ENCODE measurements around the gene EHBP1.

The EHBP1 gene

DNA sequence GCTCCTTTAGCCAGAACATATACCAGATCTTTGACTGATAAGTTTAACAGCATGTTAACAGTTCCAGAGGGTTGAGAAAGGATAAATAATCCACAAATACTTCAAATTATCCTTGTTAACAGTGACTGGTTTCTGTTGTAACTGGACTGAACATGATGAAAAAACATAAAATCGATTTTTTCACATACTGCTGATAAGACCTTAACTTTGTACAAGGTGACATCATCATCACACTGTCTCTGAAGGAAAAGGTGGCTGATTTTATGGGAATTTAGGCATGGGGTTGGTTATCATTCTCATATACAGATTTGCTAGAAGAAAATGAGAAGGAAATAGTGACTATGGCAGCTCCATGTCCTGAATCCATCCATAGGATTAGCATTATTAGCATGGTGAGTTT is 381.2 kb downstream of the EHBP1 start:
- no peak overlapping the region for H3K9ac ChIP-seq (ENCODE audit: insufficient read length, low read depth)
- no peak overlapping the region for H3K4me3 ChIP-seq (ENCODE audit: insufficient read length, low read depth)
- no peaks in the 10 kb centered on the region for H3K27me3 ChIP-seq (ENCODE audit: insufficient read depth, insufficient read length)
- no peaks in the 10 kb centered on the region for H3K9me3 ChIP-seq (ENCODE audit: insufficient read depth, low read length)
- H3K4me1 ChIP-seq (ENCODE audit: insufficient read depth, insufficient read length), result no peaks in the 10 kb centered on the region
- TF ChIP-seq YY1 (IDR thresholded peaks at IDR 0.05; ENCODE audit: insufficient read depth, insufficient read length), result no peak
- TF ChIP-seq ZNF274 (IDR thresholded peaks at IDR 0.05; ENCODE audit: low read depth, low read length), result no peak
- TF ChIP-seq SUZ12 (IDR thresholded peaks at IDR 0.05; ENCODE audit: extremely low read depth, insufficient read depth, insufficient read length), result no peak
- DNase-seq (ENCODE audit: low read depth, low spot score), result no peak
- H3K36me3 ChIP-seq (ENCODE audit: insufficient read depth, insufficient read length, low read length), result no peaks in the 10 kb centered on the region

GRCh38 chr2:63092401-63092800 is 386.9 kb downstream of the EHBP1 start:
- Histone ChIP-seq H3K4me3 (ENCODE audit: insufficient read length, low read depth) (no peak overlapping the region), H3K9ac (ENCODE audit: insufficient read length, low read depth) (no peak overlapping the region), H3K36me3 (ENCODE audit: insufficient read depth, insufficient read length, low read length) (no peaks in the 10 kb centered on the region), H3K27me3 (ENCODE audit: insufficient read depth, insufficient read length) (no peaks in the 10 kb centered on the region), H3K4me1 (ENCODE audit: insufficient read depth, insufficient read length) (no peaks in the 10 kb centered on the region), H3K9me3 (ENCODE audit: insufficient read depth, low read length) (no peaks in the 10 kb centered on the region)
- no peak for DNase-seq (ENCODE audit: low read depth, low spot score)
- TF ChIP-seq YY1 (IDR thresholded peaks at IDR 0.05; ENCODE audit: insufficient read depth, insufficient read length) (no peak), ZNF274 (IDR thresholded peaks at IDR 0.05; ENCODE audit: low read depth, low read length) (no peak), SUZ12 (IDR thresholded peaks at IDR 0.05; ENCODE audit: extremely low read depth, insufficient read depth, insufficient read length) (no peak)

DNA sequence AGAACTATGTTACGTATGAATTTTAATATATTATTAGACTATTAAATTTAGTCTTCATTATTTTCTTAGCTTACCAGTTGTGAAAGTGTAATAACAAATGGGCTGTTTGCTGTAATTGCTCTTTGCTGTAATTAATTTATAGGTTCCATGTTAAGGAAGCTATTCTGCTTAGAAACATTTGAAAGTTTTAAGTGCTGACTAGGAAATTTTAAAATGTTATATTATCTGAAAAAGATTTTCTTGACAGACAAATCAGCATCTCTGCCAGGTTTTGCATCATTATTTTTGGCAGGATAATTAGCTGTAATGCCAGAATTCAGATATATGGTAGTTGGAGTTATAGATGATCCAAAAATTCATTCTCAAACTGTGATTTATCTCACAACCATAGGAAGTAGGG is 387.3 kb downstream of the EHBP1 start:
- no peaks in the 10 kb centered on the region for H3K36me3 ChIP-seq (ENCODE audit: insufficient read depth, insufficient read length, low read length)
- no peak for TF ChIP-seq YY1 (IDR thresholded peaks at IDR 0.05; ENCODE audit: insufficient read depth, insufficient read length)
- TF ChIP-seq SUZ12 (IDR thresholded peaks at IDR 0.05; ENCODE audit: extremely low read depth, insufficient read depth, insufficient read length), result no peak
- no peak for TF ChIP-seq ZNF274 (IDR thresholded peaks at IDR 0.05; ENCODE audit: low read depth, low read length)
- H3K4me3 ChIP-seq (ENCODE audit: insufficient read length, low read depth), result no peak overlapping the region
- no peaks in the 10 kb centered on the region for H3K4me1 ChIP-seq (ENCODE audit: insufficient read depth, insufficient read length)
- H3K27me3 ChIP-seq (ENCODE audit: insufficient read depth, insufficient read length), result no peaks in the 10 kb centered on the region
- H3K9me3 ChIP-seq (ENCODE audit: insufficient read depth, low read length), result no peaks in the 10 kb centered on the region
- DNase-seq (ENCODE audit: low read depth, low spot score), result no peak
- H3K9ac ChIP-seq (ENCODE audit: insufficient read length, low read depth), result no peak overlapping the region

DNA sequence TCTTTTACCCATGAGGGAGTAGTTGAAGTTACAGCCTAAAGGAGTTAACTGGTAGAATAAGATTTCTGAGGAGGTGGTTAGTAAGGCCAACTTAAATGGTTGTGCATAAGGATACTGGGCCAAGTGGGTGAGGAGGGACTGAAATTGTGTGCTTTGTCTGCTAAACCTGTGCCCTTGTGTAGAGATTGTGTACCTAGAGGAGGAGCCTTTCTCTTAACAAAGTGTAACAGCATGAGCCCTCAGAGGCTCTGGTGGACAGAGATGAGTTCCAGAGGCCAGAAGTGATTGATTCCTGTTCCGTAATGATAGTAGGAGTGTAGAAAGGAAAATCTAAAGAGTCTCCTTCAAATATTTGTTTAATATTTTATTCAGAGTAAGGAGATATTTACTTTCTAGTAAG is 388.0 kb downstream of the EHBP1 start:
- Histone ChIP-seq H3K4me1 (ENCODE audit: insufficient read depth, insufficient read length) (no peaks in the 10 kb centered on the region), H3K27me3 (ENCODE audit: insufficient read depth, insufficient read length) (no peaks in the 10 kb centered on the region), H3K36me3 (ENCODE audit: insufficient read depth, insufficient read length, low read length) (no peaks in the 10 kb centered on the region), H3K4me3 (ENCODE audit: insufficient read length, low read depth) (no peak overlapping the region), H3K9me3 (ENCODE audit: insufficient read depth, low read length) (no peaks in the 10 kb centered on the region), H3K9ac (ENCODE audit: insufficient read length, low read depth) (no peak overlapping the region)
- no peak for TF ChIP-seq YY1 (IDR thresholded peaks at IDR 0.05; ENCODE audit: insufficient read depth, insufficient read length)
- TF ChIP-seq ZNF274 (IDR thresholded peaks at IDR 0.05; ENCODE audit: low read depth, low read length), result no peak
- TF ChIP-seq SUZ12 (IDR thresholded peaks at IDR 0.05; ENCODE audit: extremely low read depth, insufficient read depth, insufficient read length), result no peak
- no peak for DNase-seq (ENCODE audit: low read depth, low spot score)
